Sigmoid colon (tissue), 4 donors: ENCODE measurements around the gene DOCK8.

Experiments
- CTCF ChIP-seq, 4 experiments: fragments of 450-650 bp in 3 of 4; fragments of 200-600 bp in 1 of 4; IDR thresholded peaks; one replicate each; pipeline ENCODE4 v1.5.1; 2016 to 2019; ENCODE audit warnings: antibody characterized with exemption in 4 of 4, mild to moderate bottlenecking in 3 of 4, moderate library complexity in 2 of 4
- POLR2A ChIP-seq, 2 donors: fragments of 450-650 bp; IDR thresholded peaks; one replicate each; pipeline ENCODE4 v1.6.1; 2016; ENCODE audit warnings: antibody characterized with exemption in 2 of 2, mild to moderate bottlenecking in 2 of 2, moderate library complexity in 2 of 2
- POLR2AphosphoS5 ChIP-seq, 4 donors: sonication (generic); formaldehyde crosslinking; IDR thresholded peaks; one replicate each; pipeline ENCODE4 v1.6.1; 2017; ENCODE audit warnings: antibody characterized with exemption in 4 of 4

GRCh38 chr9:219670-220365 is 5.2 kb downstream of the DOCK8 start:
- no peak for TF ChIP-seq POLR2AphosphoS5 (IDR thresholded peaks at IDR 0.05)
- TF ChIP-seq POLR2A (IDR thresholded peaks at IDR 0.05), result no peak
- no peak for TF ChIP-seq CTCF (IDR thresholded peaks at IDR 0.05)
